ENCODE data around the gene MORF4L1.

DNA sequence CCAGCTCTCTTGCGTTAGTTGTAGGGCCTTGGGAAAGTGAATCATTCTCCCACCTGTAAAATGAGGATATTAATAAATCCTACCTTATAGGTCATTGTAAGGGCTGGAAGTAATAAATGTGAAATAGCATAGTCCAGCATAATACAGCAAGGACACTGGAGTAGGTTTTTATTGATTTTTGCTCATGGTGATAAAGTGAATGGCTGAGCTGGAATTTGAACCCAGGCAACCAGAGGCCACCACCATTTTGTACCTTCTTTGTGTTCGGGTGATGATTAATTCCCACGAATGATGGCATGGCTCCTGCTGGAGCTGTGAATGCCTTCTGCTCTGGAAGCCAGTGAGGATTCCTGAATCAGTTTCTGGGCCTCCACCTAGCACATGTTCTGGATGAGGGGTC is 40.3 kb downstream of the MORF4L1 start:
- TF ChIP-seq, protein P1, sequence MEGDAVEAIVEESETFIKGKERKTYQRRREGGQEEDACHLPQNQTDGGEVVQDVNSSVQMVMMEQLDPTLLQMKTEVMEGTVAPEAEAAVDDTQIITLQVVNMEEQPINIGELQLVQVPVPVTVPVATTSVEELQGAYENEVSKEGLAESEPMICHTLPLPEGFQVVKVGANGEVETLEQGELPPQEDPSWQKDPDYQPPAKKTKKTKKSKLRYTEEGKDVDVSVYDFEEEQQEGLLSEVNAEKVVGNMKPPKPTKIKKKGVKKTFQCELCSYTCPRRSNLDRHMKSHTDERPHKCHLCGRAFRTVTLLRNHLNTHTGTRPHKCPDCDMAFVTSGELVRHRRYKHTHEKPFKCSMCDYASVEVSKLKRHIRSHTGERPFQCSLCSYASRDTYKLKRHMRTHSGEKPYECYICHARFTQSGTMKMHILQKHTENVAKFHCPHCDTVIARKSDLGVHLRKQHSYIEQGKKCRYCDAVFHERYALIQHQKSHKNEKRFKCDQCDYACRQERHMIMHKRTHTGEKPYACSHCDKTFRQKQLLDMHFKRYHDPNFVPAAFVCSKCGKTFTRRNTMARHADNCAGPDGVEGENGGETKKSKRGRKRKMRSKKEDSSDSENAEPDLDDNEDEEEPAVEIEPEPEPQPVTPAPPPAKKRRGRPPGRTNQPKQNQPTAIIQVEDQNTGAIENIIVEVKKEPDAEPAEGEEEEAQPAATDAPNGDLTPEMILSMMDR (IDR thresholded peaks at IDR 0.05; ENCODE audit: low read length) = no peak
- TF ChIP-seq EZH2phosphoT487 (IDR thresholded peaks at IDR 0.05; ENCODE audit: low read length) = no peak
- TF ChIP-seq EZH2 (optimal IDR thresholded peaks at IDR 0.05; ENCODE audit: low read depth, low read length) = no peak
